Measurements from ENCODE around the gene FER. TPM values are rescaled to one million over a fixed set of nuclear protein-coding genes. Genes with fewer than 3 reads are reported as not detected.
A peak's percentile ranks its signal among the peaks of the same experiment; 100 is the strongest.
"Not testable (repeated sequence)": the region's sequence is repeated elsewhere in the genome, so short reads cannot be mapped to it uniquely, and the experiment has no call there.

FER gene
- total RNA-seq, 1 donor from 2014 or later, result 17.0 TPM

DNA sequence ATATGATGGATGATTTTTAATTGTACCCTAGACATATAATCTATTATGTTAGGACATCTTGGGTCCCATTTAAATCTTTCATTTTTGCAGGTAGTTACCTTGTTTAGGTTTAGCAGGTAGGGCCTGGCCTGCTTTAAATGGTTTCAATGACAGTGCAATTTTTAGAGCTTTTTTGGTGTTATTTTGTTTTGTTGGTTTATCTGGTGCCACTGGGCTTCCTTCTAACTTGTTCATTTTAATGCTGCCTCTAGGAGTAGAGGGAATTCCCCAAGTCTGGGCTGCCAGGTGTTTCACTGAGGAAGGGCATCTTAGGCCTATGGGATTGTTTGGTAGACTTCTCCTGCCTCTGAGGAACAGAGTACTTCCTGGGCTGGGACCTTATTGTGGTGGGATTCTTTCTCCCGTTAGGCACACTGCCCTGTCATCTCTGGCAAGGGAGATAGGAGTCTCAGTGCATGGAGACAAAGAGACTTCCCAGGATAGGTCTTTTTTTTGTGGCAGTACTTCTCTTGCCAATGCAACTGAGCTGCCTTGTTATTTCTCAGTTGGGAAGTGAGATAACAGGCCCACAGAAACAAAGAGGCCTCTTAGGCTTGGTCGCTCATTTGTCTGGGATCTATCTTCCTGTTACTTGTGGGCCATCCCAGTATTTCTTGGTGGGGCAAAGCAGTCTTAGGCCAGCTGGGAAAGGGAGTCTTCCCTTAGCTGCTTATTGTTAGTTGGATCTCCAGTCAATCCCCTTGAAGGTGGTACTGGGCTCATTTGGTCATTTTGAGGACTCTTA, 282.9 kb downstream of the FER start:
- DNase-seq (ENCODE audit: low read depth, low spot score), result no peak

DNA sequence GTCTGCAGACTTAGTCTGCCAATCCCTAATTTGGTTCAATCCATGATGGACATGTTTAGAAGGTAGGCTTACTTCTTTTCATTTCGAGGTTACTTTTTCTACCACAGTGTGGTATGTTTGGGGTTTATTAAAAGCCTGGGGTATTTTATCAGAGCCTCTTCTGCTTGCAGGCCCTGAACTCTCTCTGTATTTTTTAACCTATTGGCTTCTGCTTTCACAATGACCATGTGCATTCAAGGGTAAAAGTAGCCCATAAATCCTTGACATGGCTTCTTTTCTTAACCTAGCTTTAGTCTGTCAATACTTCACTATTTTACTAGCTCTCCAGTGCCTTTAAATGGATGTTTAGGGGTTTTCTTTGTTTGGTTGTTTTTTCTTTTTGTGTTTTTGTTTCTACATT, 286.6 kb downstream of the FER start:
- no peak for DNase-seq (ENCODE audit: low read depth, low spot score)

- DNase-seq (ENCODE audit: low read depth, low spot score), result no peak
Observed at GRCh38 chr5:109035436-109035835, 287.7 kb downstream of the FER start.

GRCh38 chr5:109038209-109038840, 290.6 kb downstream of the FER start:
- peak; percentile 5 for DNase-seq (ENCODE audit: low read depth, low spot score)

- no peak for DNase-seq (ENCODE audit: low read depth, low spot score)
Observed at GRCh38 chr5:109041317-109041716, 293.6 kb downstream of the FER start.

DNA sequence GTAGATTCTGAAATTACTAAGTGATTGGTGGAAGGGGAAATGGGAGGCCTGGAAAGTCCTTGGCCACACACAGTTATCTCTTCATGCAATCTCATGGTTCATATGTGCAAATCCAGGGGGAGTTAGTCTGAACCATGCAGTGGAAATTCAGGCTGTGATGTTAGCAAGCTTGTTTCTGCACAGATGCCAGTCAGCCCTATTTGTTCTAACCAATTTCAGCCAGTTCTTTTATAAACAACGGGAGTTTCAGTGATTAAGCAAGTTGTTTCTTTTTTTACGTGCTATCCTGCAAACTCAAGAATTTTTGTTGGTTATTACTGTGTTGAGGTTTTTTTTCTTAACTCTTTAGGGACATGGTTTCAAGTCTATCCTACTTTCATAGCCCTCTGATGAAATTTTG, 298.0 kb downstream of the FER start:
- DNase-seq (ENCODE audit: low read depth, low spot score), result no peak

DNA sequence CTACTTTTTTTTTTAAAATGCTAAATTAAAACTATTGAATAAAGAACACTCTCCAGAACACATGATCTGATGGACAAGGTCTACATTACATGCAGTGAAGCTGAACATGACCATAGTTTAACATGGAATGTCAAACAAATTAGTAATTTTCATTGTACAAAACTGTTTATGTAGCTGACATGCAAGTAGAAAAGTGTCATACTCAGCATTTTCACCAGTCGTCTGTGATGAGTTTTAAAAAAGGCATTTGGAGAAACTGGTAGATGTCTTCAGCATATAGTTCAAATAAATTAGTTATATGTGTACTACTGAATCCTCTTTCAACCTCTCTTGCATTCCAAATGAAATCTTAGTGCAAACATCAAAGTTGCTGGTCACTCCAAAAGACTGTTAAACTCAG, 301.9 kb downstream of the FER start:
- no peak for DNase-seq (ENCODE audit: low read depth, low spot score)

GRCh38 chr5:109050321-109050720, 302.6 kb downstream of the FER start:
- DNase-seq (ENCODE audit: low read depth, low spot score), result not testable (repeated sequence)

GRCh38 chr5:109052216-109052615, 304.5 kb downstream of the FER start:
- not testable (repeated sequence) for DNase-seq (ENCODE audit: low read depth, low spot score)

- no peak for DNase-seq (ENCODE audit: low read depth, low spot score)
Observed at GRCh38 chr5:109053995-109054417, 306.3 kb downstream of the FER start.

GRCh38 chr5:109060378-109061025, 312.8 kb downstream of the FER start:
- DNase-seq (ENCODE audit: low read depth, low spot score), result no peak

GRCh38 chr5:109062664-109063063, 315.0 kb downstream of the FER start:
- no peak for DNase-seq (ENCODE audit: low read depth, low spot score)

DNA sequence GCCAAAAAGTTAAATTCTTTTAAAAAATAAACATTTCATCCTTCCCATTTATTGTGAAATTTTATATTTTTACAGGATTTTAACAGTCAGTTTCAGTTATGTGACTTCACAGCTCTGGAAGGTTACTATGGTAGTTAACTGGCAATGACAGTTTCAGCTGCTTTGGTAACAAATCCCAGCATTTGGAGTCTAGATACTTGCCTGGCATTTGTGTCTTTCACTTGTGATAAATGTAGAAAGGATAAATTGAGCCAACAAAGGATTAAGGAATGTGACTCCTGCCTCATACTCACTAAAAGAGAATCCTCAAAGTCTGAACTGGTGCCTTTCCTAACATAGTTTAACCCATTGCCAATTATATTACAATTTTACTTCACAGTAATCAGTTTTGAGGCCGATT, 315.5 kb downstream of the FER start:
- no peak for DNase-seq (ENCODE audit: low read depth, low spot score)

- no peak for DNase-seq (ENCODE audit: low read depth, low spot score)
Observed at GRCh38 chr5:109076741-109077140, 329.0 kb downstream of the FER start.

DNA sequence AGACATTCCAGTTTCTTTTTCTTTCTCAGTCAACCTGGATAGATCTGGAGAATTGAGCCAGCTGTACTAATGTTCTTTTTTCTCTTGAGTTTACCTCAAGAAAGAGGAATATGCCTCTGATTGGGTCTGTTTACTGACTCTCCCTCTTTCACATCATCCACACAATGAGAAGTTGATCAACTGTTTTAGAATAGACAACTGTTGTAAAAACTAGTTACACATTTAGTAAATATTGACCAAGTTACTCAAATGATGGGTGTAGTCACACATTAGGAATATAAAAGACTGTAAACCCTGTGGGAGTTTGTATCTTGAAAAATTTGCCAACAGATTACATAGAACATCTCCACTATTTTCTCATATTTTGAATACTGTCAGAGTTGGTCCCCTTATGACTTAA, 330.8 kb downstream of the FER start:
- DNase-seq (ENCODE audit: low read depth, low spot score), result no peak

DNA sequence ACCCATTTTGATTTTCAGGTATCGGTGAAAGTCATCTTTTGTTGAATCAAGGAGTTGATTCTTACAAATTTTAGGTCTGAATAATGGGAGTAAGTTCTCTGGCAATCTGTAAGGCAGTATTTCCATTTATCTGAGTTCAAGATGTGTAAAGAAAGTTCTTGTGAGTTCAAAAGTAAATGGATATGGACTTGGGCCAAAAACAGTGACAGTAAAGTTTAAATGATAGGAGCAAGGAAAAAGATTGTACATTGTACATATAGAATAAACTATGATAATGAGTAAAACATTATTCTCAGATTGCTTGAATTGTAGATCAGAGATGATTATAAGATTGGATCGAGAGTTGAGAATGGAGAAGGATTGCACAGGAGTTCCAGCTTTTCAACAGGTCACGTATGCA, 332.8 kb downstream of the FER start:
- no peak for DNase-seq (ENCODE audit: low read depth, low spot score)

DNA sequence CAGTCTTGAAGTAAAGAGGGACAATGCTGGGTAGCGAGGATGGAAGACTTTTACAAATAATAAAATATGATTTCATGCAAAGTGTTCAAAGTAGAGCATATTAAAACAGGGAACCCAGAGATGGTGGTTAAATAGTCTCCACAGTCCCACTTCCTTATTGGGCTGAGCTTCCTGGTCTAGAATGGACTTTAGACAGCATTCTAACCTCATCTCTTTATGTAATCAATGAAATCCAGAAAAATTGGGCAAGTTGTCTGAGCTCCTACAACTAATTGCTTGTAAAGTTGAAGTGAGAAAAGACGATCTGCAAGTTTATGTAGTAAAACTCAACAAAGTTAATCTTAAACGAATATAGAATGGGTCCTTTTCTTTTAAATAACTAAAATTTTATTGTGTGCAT, 333.2 kb downstream of the FER start:
- no peak for DNase-seq (ENCODE audit: low read depth, low spot score)

DNA sequence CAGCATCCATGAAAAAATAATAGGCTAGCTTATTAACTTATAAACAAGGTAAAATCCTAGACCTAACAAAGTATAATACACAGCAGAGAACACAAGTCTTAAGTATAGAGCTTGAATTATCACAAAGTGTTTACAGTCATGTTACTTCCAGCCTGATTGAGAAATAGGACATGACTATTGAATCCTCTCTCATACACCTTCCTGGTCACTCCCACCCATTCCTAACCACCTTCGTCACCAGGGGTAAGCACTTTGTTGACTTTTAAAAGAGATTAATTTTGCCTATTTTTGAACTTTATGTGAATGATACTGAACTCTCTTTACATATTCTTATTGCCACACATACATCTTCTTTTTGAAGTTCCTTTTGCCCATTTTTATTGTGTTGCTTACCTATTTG, 336.2 kb downstream of the FER start:
- no peak for DNase-seq (ENCODE audit: low read depth, low spot score)

- no peak for DNase-seq (ENCODE audit: low read depth, low spot score)
Observed at GRCh38 chr5:109089191-109089590, 341.5 kb downstream of the FER start.

DNA sequence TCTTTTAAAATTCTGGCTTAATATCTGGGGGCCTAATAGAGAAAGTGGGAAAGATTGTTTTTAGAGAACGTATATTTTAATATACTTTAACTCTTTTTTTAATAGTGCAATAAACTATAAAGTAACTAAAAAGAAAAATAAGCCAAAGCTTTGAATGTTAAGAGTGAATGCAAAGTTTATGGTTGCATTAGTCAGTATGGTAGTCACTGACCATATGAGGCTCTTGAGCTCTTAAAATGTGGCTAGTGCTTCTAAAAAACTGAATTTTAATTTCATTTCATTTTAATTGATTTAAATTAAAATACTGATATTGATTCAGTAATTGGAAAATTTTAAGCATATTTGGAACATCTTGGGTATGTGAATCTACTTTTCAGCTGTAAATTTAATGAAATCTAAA, 351.4 kb downstream of the FER start:
- DNase-seq (ENCODE audit: low read depth, low spot score), result no peak

GRCh38 chr5:109100971-109101370, 353.3 kb downstream of the FER start:
- DNase-seq (ENCODE audit: low read depth, low spot score), result no peak

GRCh38 chr5:109102096-109102690, 354.5 kb downstream of the FER start:
- no peak for DNase-seq (ENCODE audit: low read depth, low spot score)
